Measurements from ENCODE around the gene MTIF2. TPM values are rescaled to one million over a fixed set of nuclear protein-coding genes. Genes with fewer than 3 reads are reported as not detected.

Gene MTIF2
- total RNA-seq, 2 donors from 2014 or later = 39.1 to 49.9 TPM

DNA sequence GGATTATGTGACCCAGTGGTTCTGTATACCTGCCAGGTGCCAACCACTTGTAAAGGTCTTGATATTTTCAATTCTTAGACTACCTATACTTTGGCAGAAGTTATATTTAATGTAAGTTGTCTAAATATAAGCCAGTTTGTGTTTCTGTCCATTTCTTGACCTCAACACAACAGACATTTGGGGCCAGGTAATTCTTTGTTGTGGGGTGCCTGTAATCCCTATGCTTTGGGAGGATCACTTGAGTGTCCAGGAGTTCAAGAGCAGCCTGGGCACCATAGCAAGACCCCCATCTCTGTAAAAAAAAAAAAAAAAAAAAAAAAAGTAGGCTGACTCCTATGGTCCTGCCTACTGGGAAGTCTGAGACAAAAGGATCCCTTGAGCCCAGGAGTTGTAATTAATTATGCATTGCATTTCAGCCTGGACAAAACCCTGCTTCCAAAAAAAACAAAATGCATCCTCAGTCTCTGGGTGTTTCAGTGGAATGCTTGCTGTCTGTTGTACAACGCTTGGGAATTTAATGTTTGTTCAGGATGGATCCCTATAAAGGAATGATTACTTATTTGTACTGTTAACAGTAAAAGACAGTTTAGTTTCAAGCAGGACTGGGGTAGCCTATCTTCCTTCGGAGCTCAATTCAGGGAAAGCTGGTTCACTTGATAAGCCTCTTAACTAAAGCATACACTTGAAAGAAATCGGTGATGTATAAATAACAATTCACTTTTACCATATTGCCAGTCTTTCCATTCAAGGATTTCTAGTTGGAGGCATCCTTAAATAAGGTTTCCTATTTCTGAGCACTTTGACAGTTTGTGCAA is 33.1 kb downstream of the MTIF2 start:
- TF ChIP-seq, protein P1, sequence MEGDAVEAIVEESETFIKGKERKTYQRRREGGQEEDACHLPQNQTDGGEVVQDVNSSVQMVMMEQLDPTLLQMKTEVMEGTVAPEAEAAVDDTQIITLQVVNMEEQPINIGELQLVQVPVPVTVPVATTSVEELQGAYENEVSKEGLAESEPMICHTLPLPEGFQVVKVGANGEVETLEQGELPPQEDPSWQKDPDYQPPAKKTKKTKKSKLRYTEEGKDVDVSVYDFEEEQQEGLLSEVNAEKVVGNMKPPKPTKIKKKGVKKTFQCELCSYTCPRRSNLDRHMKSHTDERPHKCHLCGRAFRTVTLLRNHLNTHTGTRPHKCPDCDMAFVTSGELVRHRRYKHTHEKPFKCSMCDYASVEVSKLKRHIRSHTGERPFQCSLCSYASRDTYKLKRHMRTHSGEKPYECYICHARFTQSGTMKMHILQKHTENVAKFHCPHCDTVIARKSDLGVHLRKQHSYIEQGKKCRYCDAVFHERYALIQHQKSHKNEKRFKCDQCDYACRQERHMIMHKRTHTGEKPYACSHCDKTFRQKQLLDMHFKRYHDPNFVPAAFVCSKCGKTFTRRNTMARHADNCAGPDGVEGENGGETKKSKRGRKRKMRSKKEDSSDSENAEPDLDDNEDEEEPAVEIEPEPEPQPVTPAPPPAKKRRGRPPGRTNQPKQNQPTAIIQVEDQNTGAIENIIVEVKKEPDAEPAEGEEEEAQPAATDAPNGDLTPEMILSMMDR (IDR thresholded peaks at IDR 0.05) = no peak
- no peak for DNase-seq
- Histone ChIP-seq H3K4me3 (no peak overlapping the region), H3K36me3 (no peaks in the 10 kb centered on the region), H3K9ac (ENCODE audit: low read depth in 2 of 2, low read length in 2 of 2) (no peak overlapping the region), H3K27me3 (no peaks in the 10 kb centered on the region), H3K27ac (no peak overlapping the region), H3K4me1 (peaks cover 6% of the 10 kb centered on the region), H3K9me3 (no peaks in the 10 kb centered on the region)
- intact Hi-C loops (cut with DNase I) = loop anchor here (10.0 kb wide), 1 partner anchor 189 kb away; no protein-coding TSS in a partner anchor

DNA sequence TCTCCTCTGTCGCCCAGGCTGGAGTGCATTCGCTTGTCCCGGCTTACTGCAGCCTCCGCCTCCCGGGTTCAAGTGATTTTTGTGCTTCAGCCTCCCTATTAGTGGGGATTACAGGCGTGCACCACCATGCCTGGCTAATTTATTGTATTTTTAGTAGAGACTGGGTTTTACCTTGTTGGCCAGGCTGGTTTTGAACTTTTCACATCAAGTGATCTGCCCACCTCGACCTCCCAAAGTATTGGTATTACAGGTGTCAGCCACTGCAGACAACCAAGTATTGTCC is 35.4 kb downstream of the MTIF2 start:
- H3K4me3 ChIP-seq = peak overlapping the region; percentile 83
- no peaks in the 10 kb centered on the region for H3K27me3 ChIP-seq
- H3K9me3 ChIP-seq = no peaks in the 10 kb centered on the region
- no peaks in the 10 kb centered on the region for H3K36me3 ChIP-seq
- no peak for DNase-seq
- H3K4me1 ChIP-seq = peaks cover 6% of the 10 kb centered on the region
- H3K9ac ChIP-seq (ENCODE audit: low read depth in 2 of 2, low read length in 2 of 2) = peak overlapping the region in 1 of 2 donors; percentile 82
- H3K27ac ChIP-seq = peak overlapping the region; percentile 88
- TF ChIP-seq, protein P1 (IDR thresholded peaks at IDR 0.05) = no peak
- intact Hi-C loops (cut with DNase I) = loop anchor here (10.0 kb wide), 1 partner anchor 191 kb away; no protein-coding TSS in a partner anchor

DNA sequence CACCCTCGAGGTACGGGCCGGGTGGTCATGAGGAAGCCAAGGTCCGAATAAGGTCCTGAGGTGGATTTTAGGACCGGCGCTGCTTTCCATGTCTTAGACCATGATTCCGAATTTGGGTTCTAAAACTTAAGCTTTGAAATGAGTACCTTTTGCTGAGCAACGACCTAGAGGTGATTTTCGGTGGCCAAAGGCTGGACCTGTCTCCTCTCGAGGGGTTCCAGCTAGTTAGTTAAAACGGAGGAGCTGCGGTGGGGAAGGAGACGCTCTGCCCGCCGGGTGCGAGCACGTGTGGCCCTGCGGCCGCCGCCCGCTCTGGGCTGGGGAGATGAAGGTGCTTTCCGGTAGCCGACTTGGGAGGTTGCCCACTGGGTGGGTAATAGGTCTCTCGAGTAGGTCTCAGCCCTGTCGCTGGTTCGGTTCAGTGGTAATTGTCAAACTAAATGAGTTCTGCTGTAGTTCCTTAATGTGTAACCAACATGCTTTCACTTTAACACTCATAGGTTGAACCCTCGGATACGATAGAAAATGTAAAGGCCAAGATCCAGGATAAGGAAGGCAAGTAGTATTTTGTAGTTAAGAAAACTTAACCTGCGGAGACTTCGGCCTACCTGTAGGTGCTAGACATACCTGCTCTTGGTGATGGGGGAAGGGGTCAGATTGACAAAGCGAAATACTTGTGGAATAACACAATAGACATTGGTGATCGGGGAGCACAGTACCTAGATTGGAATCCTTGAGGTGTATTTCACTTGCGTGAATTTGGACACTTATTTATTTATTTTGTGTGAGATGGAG is 36.0 kb downstream of the MTIF2 start:
- DNase-seq = peak; percentile 41
- intact Hi-C loops (cut with DNase I) = loop anchor here (10.0 kb wide), 1 partner anchor 192 kb away; no protein-coding TSS in a partner anchor
- Histone ChIP-seq H3K9me3 (no peaks in the 10 kb centered on the region), H3K9ac (ENCODE audit: low read depth in 2 of 2, low read length in 2 of 2) (peak overlapping the region; percentile 82 to 98), H3K4me3 (peak overlapping the region; percentile 83), H3K36me3 (no peaks in the 10 kb centered on the region), H3K27me3 (no peaks in the 10 kb centered on the region), H3K4me1 (peaks cover 6% of the 10 kb centered on the region), H3K27ac (peak overlapping the region; percentile 88)
- TF ChIP-seq, protein P1 (IDR thresholded peaks at IDR 0.05) = no peak

DNA sequence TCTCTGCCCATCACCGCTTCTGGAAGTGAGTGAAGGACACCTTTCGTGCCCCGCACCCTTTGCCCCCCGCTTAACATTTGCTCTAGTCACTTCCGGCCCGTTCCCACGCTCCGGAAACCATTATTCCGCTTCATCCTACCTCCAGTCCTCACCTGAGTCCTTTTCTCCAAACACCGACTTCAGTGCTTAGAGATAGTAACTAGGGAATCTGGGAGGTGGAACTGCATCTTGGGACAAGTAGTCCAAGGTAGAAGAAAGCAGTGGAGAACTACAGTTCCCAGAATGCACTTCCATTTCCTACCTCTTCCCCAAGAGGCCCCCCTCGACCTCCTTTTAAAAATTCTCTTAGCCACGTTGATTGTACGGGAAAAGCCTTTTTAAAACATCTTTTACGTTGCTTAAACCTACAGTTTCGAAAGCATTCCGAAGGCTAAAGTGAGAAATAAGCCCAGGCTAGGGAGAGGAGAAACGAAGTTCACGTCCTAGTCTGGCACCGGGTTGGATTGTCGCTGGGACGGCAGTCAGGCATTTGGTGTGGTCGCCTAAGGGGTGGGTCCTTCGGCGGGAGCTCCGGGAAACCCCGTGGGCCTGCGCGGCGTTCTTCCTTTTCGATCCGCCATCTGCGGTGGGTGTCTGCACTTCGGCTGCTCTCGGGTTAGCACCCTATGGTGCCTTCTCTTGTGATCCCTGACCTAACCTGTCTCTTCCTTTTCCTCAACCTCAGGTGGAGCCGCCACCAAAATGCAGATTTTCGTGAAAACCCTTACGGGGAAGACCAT is 36.8 kb downstream of the MTIF2 start, which contains the start of the genes CLHC1 and RPS27A:
TSS of gene CLHC1 (minus strand) at position 210 of the 779 bp plus-strand sequence. CDS start 9,882 bp downstream, outside the sequence.
TSS of gene RPS27A (plus strand) at position 605 of the 779 bp plus-strand sequence. CDS start at position 742, 137 bp downstream.
- Histone ChIP-seq H3K4me3 (peak within 1 kb of the TSS; percentile 83), H3K4me1 (peaks cover 6% of the 10 kb centered on the region)

More for the DNA sequence above, 36.8 kb downstream of the MTIF2 start, which contains the start of the genes CLHC1 and RPS27A:
- no peaks in the 10 kb centered on the region for H3K9me3 ChIP-seq
- DNase-seq = peak; percentile 96
- no peaks in the 10 kb centered on the region for H3K27me3 ChIP-seq
- H3K9ac ChIP-seq (ENCODE audit: low read depth in 2 of 2, low read length in 2 of 2) = peak within 1 kb of the TSS; percentile 82 to 98
- TF ChIP-seq, protein P1 (IDR thresholded peaks at IDR 0.05) = no peak
- H3K36me3 ChIP-seq = no peaks in the 10 kb centered on the region
- H3K27ac ChIP-seq = peak within 1 kb of the TSS; percentile 88
- intact Hi-C loops (cut with DNase I) = loop anchor here (10.0 kb wide), 1 partner anchor 193 kb away; no protein-coding TSS in a partner anchor
